Measurements from ENCODE around the gene FOXP1. TPM values are rescaled to one million over a fixed set of nuclear protein-coding genes. Genes with fewer than 3 reads are reported as not detected.

The FOXP1 gene
- total and polyA plus RNA-seq, 9 of the 15 experiments (the other 6 are each of a cell fraction or from before 2014, with no cell fraction given), result 7.7 to 34.5 (median 13.7) TPM

DNA sequence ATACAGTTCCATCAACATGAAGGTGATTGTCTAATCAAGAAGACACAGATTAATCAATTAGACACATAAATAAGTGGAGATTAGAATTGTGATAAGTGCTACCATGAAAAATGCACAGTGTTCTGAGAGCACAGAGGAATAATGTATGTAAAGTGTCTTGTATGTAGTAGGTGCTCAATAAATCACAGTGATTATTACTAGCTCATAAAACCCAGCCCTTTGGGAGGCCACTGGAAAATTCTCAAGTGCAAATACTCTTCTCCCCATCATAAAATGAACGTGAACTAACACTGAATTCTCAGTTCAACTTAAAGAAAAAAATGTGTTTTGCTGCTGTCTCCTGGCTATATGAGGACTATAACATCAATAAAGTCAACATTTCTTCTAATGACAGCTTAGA, 368.2 kb downstream of the FOXP1 start:
- Histone ChIP-seq H3K4me2 (ENCODE audit: insufficient read depth, low read length) (no peak overlapping the region), H3K27me3 (ENCODE audit: control insufficient read depth in 2 of 2, insufficient read depth in 2 of 2, low read length in 2 of 2) (no peaks in the 10 kb centered on the region), H3K4me3 (no peak overlapping the region), H3K9me1 (ENCODE audit: control insufficient read depth, insufficient read depth, low read length) (no peaks in the 10 kb centered on the region), H3K79me2 (ENCODE audit: control insufficient read depth, insufficient read depth, low read length) (no peaks in the 10 kb centered on the region), H2AFZ (ENCODE audit: low read depth, low read length) (no peak overlapping the region), H3K9ac (ENCODE audit: insufficient read depth in 1 of 2, low read depth in 2 of 2, low read length in 2 of 2) (no peak overlapping the region), H3K4me1 (replicated peaks in 1 of 2; ENCODE audit: control insufficient read depth in 2 of 2, insufficient read depth in 2 of 2, low read length in 2 of 2) (peaks cover 0 to 2% of the 10 kb centered on the region in 2 experiments; a peak in 2 of 5 replicates), H4K20me1 (replicated peaks; ENCODE audit: control insufficient read depth, insufficient read depth, low read length) (no peaks in the 10 kb centered on the region), H3K9me3 (replicated peaks; ENCODE audit: control insufficient read depth, insufficient read depth, low read depth, low read length) (no peaks in the 10 kb centered on the region), H3K27ac (ENCODE audit: extremely low read depth, low read depth, low read length) (no peak overlapping the region), H3K36me3 (ENCODE audit: control insufficient read depth, insufficient read depth, low read length) (no peaks in the 10 kb centered on the region)
- FAIRE-seq, result no peak
- TF ChIP-seq RBM25 (IDR thresholded peaks at IDR 0.05; ENCODE audit: low read depth, low read length, severe bottlenecking) (peak; percentile 44), MCM7 (IDR thresholded peaks at IDR 0.05) (no peak)
- POLR2A ChIA-PET, result interaction anchor here (1.0 kb wide), 1 partner anchor 13 kb away, joined by 3 read pairs; no protein-coding TSS in a partner anchor
- CTCF ChIA-PET (ENCODE audit: low intra/inter-chr PET ratio), result no interaction called here
- no peak for DNase-seq (ENCODE audit: extremely low read depth in 1 of 4, low spot score in 3 of 4)
- BruUV-seq (replicated peaks), result no TSS peak
- 8% methylated on average over 1 of the region's 1 CpG for WGBS (ENCODE audit: insufficient coverage, low coverage, missing lambda C conversion rate)
- ATAC-seq, result no peak
- intact Hi-C loops (cut with micrococcal nuclease), result no loop called here
- in situ Hi-C loops (cut with MboI), result no loop called here

DNA sequence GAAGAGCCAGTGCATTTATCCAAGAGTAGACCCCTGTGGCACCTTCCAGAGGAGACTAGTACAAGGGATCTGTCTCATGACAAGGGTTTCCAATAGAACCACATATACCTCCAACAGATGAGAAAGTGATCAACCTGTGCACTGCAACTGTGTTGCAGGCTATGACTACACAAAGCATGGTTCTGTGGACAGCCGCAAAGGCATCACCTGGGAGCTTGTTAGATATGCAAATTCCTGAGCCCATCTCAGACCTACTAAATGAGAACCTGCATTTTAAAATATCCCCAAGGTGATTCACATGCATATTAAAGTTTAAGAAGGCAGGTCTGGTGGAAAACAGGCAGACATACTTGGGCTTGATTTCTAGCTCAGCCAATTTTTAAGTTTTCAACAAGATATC, 368.7 kb downstream of the FOXP1 start:
- no peak for DNase-seq (ENCODE audit: extremely low read depth in 1 of 4, low spot score in 3 of 4)
- H3K9ac ChIP-seq (ENCODE audit: insufficient read depth in 1 of 2, low read depth in 2 of 2, low read length in 2 of 2), result no peak overlapping the region
- no peaks in the 10 kb centered on the region for H4K20me1 ChIP-seq (replicated peaks; ENCODE audit: control insufficient read depth, insufficient read depth, low read length)
- no peak overlapping the region for H3K4me3 ChIP-seq
- no TSS peak for BruUV-seq (replicated peaks)
- H3K9me1 ChIP-seq (ENCODE audit: control insufficient read depth, insufficient read depth, low read length), result no peaks in the 10 kb centered on the region
- no peak for ATAC-seq
- WGBS (ENCODE audit: insufficient coverage, low coverage, missing lambda C conversion rate), result 89% methylated on average over 1 of the region's 1 CpG
- H3K9me3 ChIP-seq (replicated peaks; ENCODE audit: control insufficient read depth, insufficient read depth, low read depth, low read length), result no peaks in the 10 kb centered on the region
- H3K27me3 ChIP-seq (ENCODE audit: control insufficient read depth in 2 of 2, insufficient read depth in 2 of 2, low read length in 2 of 2), result no peaks in the 10 kb centered on the region
- H3K79me2 ChIP-seq (ENCODE audit: control insufficient read depth, insufficient read depth, low read length), result no peaks in the 10 kb centered on the region
- POLR2A ChIA-PET, result interaction anchor here (1.0 kb wide), 1 partner anchor 13 kb away, joined by 3 read pairs; no protein-coding TSS in a partner anchor
- in situ Hi-C loops (cut with MboI) (no loop called here), intact Hi-C loops (cut with micrococcal nuclease) (no loop called here)
- no peak overlapping the region for H2AFZ ChIP-seq (ENCODE audit: low read depth, low read length)
- no peak for FAIRE-seq
- H3K36me3 ChIP-seq (ENCODE audit: control insufficient read depth, insufficient read depth, low read length), result no peaks in the 10 kb centered on the region
- CTCF ChIA-PET (ENCODE audit: low intra/inter-chr PET ratio), result no interaction called here
- no peak overlapping the region for H3K27ac ChIP-seq (ENCODE audit: extremely low read depth, low read depth, low read length)
- H3K4me1 ChIP-seq (replicated peaks in 1 of 2; ENCODE audit: control insufficient read depth in 2 of 2, insufficient read depth in 2 of 2, low read length in 2 of 2), result peaks cover 0 to 6% of the 10 kb centered on the region in 2 experiments; a peak in 2 of 5 replicates
- H3K4me2 ChIP-seq (ENCODE audit: insufficient read depth, low read length), result no peak overlapping the region
- TF ChIP-seq TAF15 (IDR thresholded peaks at IDR 0.05; ENCODE audit: low read depth, low read length), result no peak
- TF ChIP-seq, protein P1, sequence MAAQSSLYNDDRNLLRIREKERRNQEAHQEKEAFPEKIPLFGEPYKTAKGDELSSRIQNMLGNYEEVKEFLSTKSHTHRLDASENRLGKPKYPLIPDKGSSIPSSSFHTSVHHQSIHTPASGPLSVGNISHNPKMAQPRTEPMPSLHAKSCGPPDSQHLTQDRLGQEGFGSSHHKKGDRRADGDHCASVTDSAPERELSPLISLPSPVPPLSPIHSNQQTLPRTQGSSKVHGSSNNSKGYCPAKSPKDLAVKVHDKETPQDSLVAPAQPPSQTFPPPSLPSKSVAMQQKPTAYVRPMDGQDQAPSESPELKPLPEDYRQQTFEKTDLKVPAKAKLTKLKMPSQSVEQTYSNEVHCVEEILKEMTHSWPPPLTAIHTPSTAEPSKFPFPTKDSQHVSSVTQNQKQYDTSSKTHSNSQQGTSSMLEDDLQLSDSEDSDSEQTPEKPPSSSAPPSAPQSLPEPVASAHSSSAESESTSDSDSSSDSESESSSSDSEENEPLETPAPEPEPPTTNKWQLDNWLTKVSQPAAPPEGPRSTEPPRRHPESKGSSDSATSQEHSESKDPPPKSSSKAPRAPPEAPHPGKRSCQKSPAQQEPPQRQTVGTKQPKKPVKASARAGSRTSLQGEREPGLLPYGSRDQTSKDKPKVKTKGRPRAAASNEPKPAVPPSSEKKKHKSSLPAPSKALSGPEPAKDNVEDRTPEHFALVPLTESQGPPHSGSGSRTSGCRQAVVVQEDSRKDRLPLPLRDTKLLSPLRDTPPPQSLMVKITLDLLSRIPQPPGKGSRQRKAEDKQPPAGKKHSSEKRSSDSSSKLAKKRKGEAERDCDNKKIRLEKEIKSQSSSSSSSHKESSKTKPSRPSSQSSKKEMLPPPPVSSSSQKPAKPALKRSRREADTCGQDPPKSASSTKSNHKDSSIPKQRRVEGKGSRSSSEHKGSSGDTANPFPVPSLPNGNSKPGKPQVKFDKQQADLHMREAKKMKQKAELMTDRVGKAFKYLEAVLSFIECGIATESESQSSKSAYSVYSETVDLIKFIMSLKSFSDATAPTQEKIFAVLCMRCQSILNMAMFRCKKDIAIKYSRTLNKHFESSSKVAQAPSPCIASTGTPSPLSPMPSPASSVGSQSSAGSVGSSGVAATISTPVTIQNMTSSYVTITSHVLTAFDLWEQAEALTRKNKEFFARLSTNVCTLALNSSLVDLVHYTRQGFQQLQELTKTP (IDR thresholded peaks at IDR 0.05; ENCODE audit: low read depth in 1 of 2, partially characterized antibody in 2 of 2), result no peak
- TF ChIP-seq POU5F1 (IDR thresholded peaks at IDR 0.05; ENCODE audit: borderline replicate concordance, low read depth, low read length, partially characterized antibody), result no peak
- TF ChIP-seq ASH1L (IDR thresholded peaks at IDR 0.05; ENCODE audit: borderline replicate concordance, low read depth, partially characterized antibody), result no peak
- no peak for TF ChIP-seq ZKSCAN1 (IDR thresholded peaks at IDR 0.05; ENCODE audit: low read depth, low read length)
- TF ChIP-seq, protein P2, sequence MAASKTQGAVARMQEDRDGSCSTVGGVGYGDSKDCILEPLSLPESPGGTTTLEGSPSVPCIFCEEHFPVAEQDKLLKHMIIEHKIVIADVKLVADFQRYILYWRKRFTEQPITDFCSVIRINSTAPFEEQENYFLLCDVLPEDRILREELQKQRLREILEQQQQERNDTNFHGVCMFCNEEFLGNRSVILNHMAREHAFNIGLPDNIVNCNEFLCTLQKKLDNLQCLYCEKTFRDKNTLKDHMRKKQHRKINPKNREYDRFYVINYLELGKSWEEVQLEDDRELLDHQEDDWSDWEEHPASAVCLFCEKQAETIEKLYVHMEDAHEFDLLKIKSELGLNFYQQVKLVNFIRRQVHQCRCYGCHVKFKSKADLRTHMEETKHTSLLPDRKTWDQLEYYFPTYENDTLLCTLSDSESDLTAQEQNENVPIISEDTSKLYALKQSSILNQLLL (CRISPR knock-in tag; IDR thresholded peaks at IDR 0.05; ENCODE audit: borderline replicate concordance), result no peak
- no peak for TF ChIP-seq ZNF384 (IDR thresholded peaks at IDR 0.05; ENCODE audit: low read depth, low read length)
- no peak for TF ChIP-seq SRF (CRISPR knock-in tag; IDR thresholded peaks at IDR 0.05)
- TF ChIP-seq CREM (IDR thresholded peaks at IDR 0.05; ENCODE audit: low read depth), result no peak
